ENCODE measurements around the gene DUS3L. TPM values are rescaled to one million over a fixed set of nuclear protein-coding genes. Genes with fewer than 3 reads are reported as not detected.

Gene DUS3L
- total and polyA plus RNA-seq, 2 experiments from 2014 or later: 26.7 to 28.9 TPM

DNA sequence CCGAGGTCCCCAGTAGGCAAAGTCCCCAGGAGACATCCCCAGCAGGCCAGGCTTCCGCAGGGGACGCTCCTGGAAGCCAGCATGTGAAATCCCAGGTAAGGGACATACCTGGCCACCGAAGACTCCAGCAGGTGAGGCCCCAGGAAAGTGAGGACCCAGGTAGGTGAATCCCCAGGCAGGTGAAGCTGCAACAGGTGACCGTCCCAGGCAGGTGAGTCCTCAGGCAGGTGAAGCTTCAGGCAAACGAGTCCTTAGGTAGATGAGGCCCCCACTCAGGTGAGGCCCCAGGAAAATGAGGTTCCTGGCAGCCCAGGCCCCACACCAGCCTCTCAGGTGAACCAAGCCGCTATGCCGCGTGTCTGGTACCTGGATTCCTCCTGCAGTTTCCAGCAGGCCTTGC is 40.2 kb upstream of the DUS3L start:
- Histone ChIP-seq H3K4me1 (ENCODE audit: insufficient read depth) (peaks cover 18% of the 10 kb centered on the region), H3K4me2 (no peak overlapping the region), H3K27ac (no peak overlapping the region), H3K4me3 (no peak overlapping the region), H3K9me3 (ENCODE audit: low read depth) (no peaks in the 10 kb centered on the region), H3K27me3 (no peaks in the 10 kb centered on the region), H3K36me3 (replicated peaks; ENCODE audit: insufficient read depth, low read depth) (no peaks in the 10 kb centered on the region), H3K9me2 (replicated peaks; ENCODE audit: insufficient read depth) (no peaks in the 10 kb centered on the region), H3K79me2 (no peaks in the 10 kb centered on the region), H2AFZ (no peak overlapping the region), H4K20me1 (ENCODE audit: insufficient read depth, poor library complexity, severe bottlenecking) (no peaks in the 10 kb centered on the region)
- no peak for DNase-seq (ENCODE audit: low spot score)
- WGBS (ENCODE audit: low lambda C conversion rate, missing lambda C conversion rate): 87% methylated on average over 9 of the region's 9 CpGs
- TF ChIP-seq EZH2phosphoT487 (IDR thresholded peaks at IDR 0.05; ENCODE audit: low read depth, severe bottlenecking, unreplicated experiment): no peak

GRCh38 chr19:5829567-5830310 is 38.8 kb upstream of the DUS3L start:
- Histone ChIP-seq H2AFZ (no peak overlapping the region), H3K36me3 (replicated peaks; ENCODE audit: insufficient read depth, low read depth) (no peaks in the 10 kb centered on the region), H3K4me1 (ENCODE audit: insufficient read depth) (peaks cover 18% of the 10 kb centered on the region), H3K9me2 (replicated peaks; ENCODE audit: insufficient read depth) (no peaks in the 10 kb centered on the region), H3K27ac (peak overlapping the region; percentile 96), H3K4me3 (no peak overlapping the region), H3K79me2 (no peaks in the 10 kb centered on the region), H4K20me1 (ENCODE audit: insufficient read depth, poor library complexity, severe bottlenecking) (no peaks in the 10 kb centered on the region), H3K4me2 (peak overlapping the region; percentile 96), H3K9me3 (ENCODE audit: low read depth) (no peaks in the 10 kb centered on the region), H3K27me3 (no peaks in the 10 kb centered on the region)
- WGBS (ENCODE audit: low lambda C conversion rate, missing lambda C conversion rate): 68% methylated on average over 31 of the region's 34 CpGs
- no peak for DNase-seq (ENCODE audit: low spot score)
- TF ChIP-seq EZH2phosphoT487 (IDR thresholded peaks at IDR 0.05; ENCODE audit: low read depth, severe bottlenecking, unreplicated experiment): no peak
- no peak for TF ChIP-seq EZH2 (IDR thresholded peaks at IDR 0.05; ENCODE audit: borderline replicate concordance)
- no peak for TF ChIP-seq CTCF (IDR thresholded peaks at IDR 0.05; ENCODE audit: poor library complexity)

DNA sequence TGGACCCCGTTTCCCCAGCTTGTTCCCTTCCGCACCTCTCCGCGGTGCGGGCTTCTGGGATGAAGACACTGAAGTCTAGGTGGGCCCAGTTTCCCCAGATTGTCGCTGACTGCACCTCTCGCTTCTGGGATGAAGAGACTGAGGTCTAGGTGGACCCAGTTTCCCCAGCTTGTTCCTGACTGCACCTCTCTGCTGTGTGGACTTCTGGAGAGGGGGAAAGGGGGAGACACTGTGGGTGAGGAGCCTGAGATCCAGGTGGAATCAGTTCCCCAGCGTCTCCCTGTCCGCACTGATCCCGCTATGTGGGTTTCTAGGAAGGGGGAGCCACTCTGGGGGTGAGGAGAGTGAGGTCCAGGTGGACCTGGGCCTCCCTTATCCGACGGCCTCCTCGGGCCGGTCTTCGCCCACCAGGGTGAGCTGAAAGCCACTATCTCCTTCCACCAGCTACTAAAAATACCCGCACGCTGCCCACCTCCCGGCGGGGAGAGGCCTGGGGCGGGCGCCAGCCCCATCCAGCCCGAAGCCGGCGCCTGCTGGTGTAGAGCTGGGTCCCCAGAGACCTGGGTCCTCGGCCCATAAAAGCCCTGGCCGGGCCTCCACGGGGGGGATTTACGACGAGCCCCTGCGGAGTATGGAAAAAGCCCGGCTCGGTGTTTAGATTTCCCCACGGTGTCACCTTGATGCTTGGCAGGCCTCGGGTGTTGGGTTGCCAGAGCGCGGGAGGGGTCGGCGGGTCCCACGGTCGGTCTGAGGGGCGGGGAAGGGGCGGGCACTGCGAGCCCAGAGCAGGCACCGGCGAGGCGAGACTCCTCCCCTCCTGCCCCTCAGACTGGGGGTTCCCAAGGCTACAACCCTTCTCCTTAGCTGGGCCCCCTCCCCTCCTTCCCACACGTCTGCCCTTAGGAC is 38.0 kb upstream of the DUS3L start:
- Histone ChIP-seq H3K27me3 (no peaks in the 10 kb centered on the region), H3K79me2 (no peaks in the 10 kb centered on the region), H3K4me1 (ENCODE audit: insufficient read depth) (peaks cover 18% of the 10 kb centered on the region), H4K20me1 (ENCODE audit: insufficient read depth, poor library complexity, severe bottlenecking) (no peaks in the 10 kb centered on the region), H3K9me3 (ENCODE audit: low read depth) (no peaks in the 10 kb centered on the region), H3K4me2 (peak overlapping the region; percentile 96), H3K4me3 (peak overlapping the region; percentile 52), H3K27ac (peak overlapping the region; percentile 96), H3K36me3 (replicated peaks; ENCODE audit: insufficient read depth, low read depth) (no peaks in the 10 kb centered on the region), H3K9me2 (replicated peaks; ENCODE audit: insufficient read depth) (no peaks in the 10 kb centered on the region), H2AFZ (peak overlapping the region; percentile 61)
- no peak for TF ChIP-seq EZH2 (IDR thresholded peaks at IDR 0.05; ENCODE audit: borderline replicate concordance)
- TF ChIP-seq EZH2phosphoT487 (IDR thresholded peaks at IDR 0.05; ENCODE audit: low read depth, severe bottlenecking, unreplicated experiment): no peak
- no peak for TF ChIP-seq CTCF (IDR thresholded peaks at IDR 0.05; ENCODE audit: poor library complexity)
- 10% methylated on average over 35 of the region's 47 CpGs for WGBS (ENCODE audit: low lambda C conversion rate, missing lambda C conversion rate)
- DNase-seq (ENCODE audit: low spot score): peak; percentile 89
